H1 (cell line): ENCODE data around the gene NFX1. TPM values are rescaled to one million over a fixed set of nuclear protein-coding genes. Genes with fewer than 3 reads are reported as not detected.

Experiments used
- CHD7 ChIP-seq: fragments of 300-600 bp; sonication (generic); IDR thresholded peaks from 2 replicates; pipeline ENCODE4 v1.7.1; 2012; ENCODE audit warnings: low read length, moderate library complexity, mild to moderate bottlenecking, inconsistent platforms; ENCODE audit not compliant: insufficient replicate concordance
- CTCF ChIP-seq, 3 experiments: IDR thresholded peaks; 1 replicate in 2 of 3; 2 replicates in 1 of 3; pipeline versions ENCODE4 v1.5.1 to v1.6.1; 2011; ENCODE audit warnings: low read length in 3 of 3, mild to moderate bottlenecking in 3 of 3, inconsistent platforms in 2 of 3, low read depth in 1 of 3, moderate library complexity in 1 of 3; ENCODE audit not compliant: insufficient read depth in 1 of 3; ENCODE audit errors: control extremely low read depth in 1 of 3
- HDAC6 ChIP-seq: IDR thresholded peaks from one replicate; pipeline ENCODE4 v1.7.1; 2012; ENCODE audit warnings: low read depth, mild to moderate bottlenecking, inconsistent platforms, low read length, moderate library complexity
- NRF1 ChIP-seq: IDR thresholded peaks from 2 replicates; pipeline ENCODE4 v1.6.1; 2011; ENCODE audit warnings: mild to moderate bottlenecking, low read depth, low read length, improper control_type of control experiment
- SIN3A ChIP-seq, 2 experiments: IDR thresholded peaks in 1 of 2; conservative IDR thresholded peaks in 1 of 2; 2 replicates each; pipeline ENCODE4 v1.6.1; 2011 to 2012; ENCODE audit warnings: low read length in 2 of 2, improper control_type of control experiment in 1 of 2, low read depth in 1 of 2, mild to moderate bottlenecking in 1 of 2
- SP2 ChIP-seq: IDR thresholded peaks from 2 replicates; pipeline ENCODE4 v1.6.1; 2012; ENCODE audit warnings: mild to moderate bottlenecking, low read length, inconsistent platforms
- SRF ChIP-seq: IDR thresholded peaks from 2 replicates; pipeline ENCODE4 v1.6.1; 2011; ENCODE audit warnings: mild to moderate bottlenecking, low read depth, low read length, moderate library complexity
- ZNF274 ChIP-seq: IDR thresholded peaks from 2 replicates; pipeline ENCODE4 v1.7.0; 2012; ENCODE audit warnings: low read length, borderline replicate concordance; ENCODE audit errors: extremely low read depth
- polyA plus RNA-seq, 7 experiments: library from polyadenylated mRNA; depleted of rRNA in 3 of 7; stranded (reverse) in 5 of 7; unstranded in 2 of 7; fragments of >200 nt in 5 of 7; fragments of 200-250 nt in 2 of 7; gene quantifications; 1 replicate in 5 of 7; 2 replicates in 1 of 7; 4 replicates in 1 of 7; pipeline versions ENCODE4 v1.2.1 to v1.2.3, GENCODE V29; 2011 to 2013; ENCODE audit warnings: missing spikeins in 2 of 7, mixed read lengths in 2 of 7
- total RNA-seq: library from RNA; stranded (reverse); fragmentation: NEBNext Ultra II Directional; extraction: Animal tissue kit (Norgen Biotek cat#: 25700); gene quantifications from 2 replicates; pipeline ENCODE4 v1.2.1, GENCODE V29; 2021

Gene NFX1
- total and polyA plus RNA-seq, 2 of the 8 experiments (the other 6 are each of a cell fraction or from before 2014, with no cell fraction given) = 19.4 to 28.4 TPM

- TF ChIP-seq CHD7 = no peak
- TF ChIP-seq SIN3A (conservative IDR thresholded peaks at IDR 0.05 in 1 of 2, IDR thresholded peaks at IDR 0.05 in 1 of 2; ENCODE audit: low read depth in 1 of 2, low read length in 2 of 2) = no peak
- no peak for TF ChIP-seq ZNF274
- no peak for TF ChIP-seq SP2
- TF ChIP-seq HDAC6 = no peak
- TF ChIP-seq SRF = no peak
- TF ChIP-seq CTCF (IDR thresholded peaks at IDR 0.05; ENCODE audit: control extremely low read depth in 1 of 3, insufficient read depth in 1 of 3, low read depth in 1 of 3, low read length in 3 of 3) = no peak
- no peak for TF ChIP-seq NRF1
These were observed 46.1 kb upstream of the NFX1 start (continued) for GRCh38 chr9:33244137-33244784.
